ENCODE results near the gene CDAN1.
A peak's percentile ranks its signal among the peaks of the same experiment; 100 is the strongest.

Gene CDAN1

GRCh38 chr15:42735382-42736165 lies 1.4 kb downstream of the CDAN1 start:
- intact Hi-C loops (cut with DNase I), result loop anchor here (5.0 kb wide), 1 partner anchor 187 kb away; the partner anchor contains the start of gene TTBK2
- no peak for DNase-seq

GRCh38 chr15:42734076-42734672 lies 2.8 kb downstream of the CDAN1 start:
- intact Hi-C loops (cut with DNase I), result no loop called here
- DNase-seq, result no peak

- DNase-seq, result peak in 7 of 42 donors; percentile 16 to 52 (median 34)
- intact Hi-C loops (cut with DNase I), result no loop called here
Observed at GRCh38 chr15:42733027-42733426, 3.9 kb downstream of the CDAN1 start.

- no peak for DNase-seq
Observed at GRCh38 chr15:42732095-42732827, 4.7 kb downstream of the CDAN1 start.

GRCh38 chr15:42731461-42731860 lies 5.5 kb downstream of the CDAN1 start:
- intact Hi-C loops (cut with DNase I), result no loop called here
- peak in 5 of 42 donors; percentile 17 to 58 (median 40) for DNase-seq

More at GRCh38 chr15:42732095-42732827, 4.7 kb downstream of the CDAN1 start:
- intact Hi-C loops (cut with DNase I), result no loop called here

- intact Hi-C loops (cut with DNase I), result no loop called here
- no peak for DNase-seq
Observed at GRCh38 chr15:42730536-42730935, 6.4 kb downstream of the CDAN1 start.

GRCh38 chr15:42730135-42730534 lies 6.8 kb downstream of the CDAN1 start:
- DNase-seq, result no peak
- intact Hi-C loops (cut with DNase I), result no loop called here

GRCh38 chr15:42729409-42729808 lies 7.5 kb downstream of the CDAN1 start:
- intact Hi-C loops (cut with DNase I), result no loop called here
- no peak for DNase-seq

GRCh38 chr15:42728972-42729371 lies 8.0 kb downstream of the CDAN1 start:
- DNase-seq, result no peak
- intact Hi-C loops (cut with DNase I), result no loop called here

GRCh38 chr15:42728560-42728959 lies 8.4 kb downstream of the CDAN1 start:
- intact Hi-C loops (cut with DNase I), result no loop called here
- peak in 24 of 42 donors; percentile 17 to 78 (median 50) for DNase-seq

GRCh38 chr15:42727750-42728381 lies 9.1 kb downstream of the CDAN1 start:
- no peak for DNase-seq
- intact Hi-C loops (cut with DNase I), result no loop called here

- intact Hi-C loops (cut with DNase I), result no loop called here
- DNase-seq, result no peak
Observed at GRCh38 chr15:42726114-42726513, 10.8 kb downstream of the CDAN1 start.

- intact Hi-C loops (cut with DNase I), result no loop called here
- DNase-seq, result no peak
Observed at GRCh38 chr15:42725331-42725903, 11.5 kb downstream of the CDAN1 start.

GRCh38 chr15:42724276-42724675 lies 12.7 kb downstream of the CDAN1 start:
- DNase-seq, result no peak
- intact Hi-C loops (cut with DNase I), result no loop called here

GRCh38 chr15:42723068-42723467 lies 13.9 kb downstream of the CDAN1 start:
- intact Hi-C loops (cut with DNase I), result no loop called here
- DNase-seq, result no peak

GRCh38 chr15:42721916-42722315 lies 15.0 kb downstream of the CDAN1 start:
- DNase-seq, result no peak
- intact Hi-C loops (cut with DNase I), result no loop called here

- no peak for DNase-seq
- intact Hi-C loops (cut with DNase I), result no loop called here
Observed at GRCh38 chr15:42721016-42721415, 15.9 kb downstream of the CDAN1 start.

- DNase-seq, result no peak
- intact Hi-C loops (cut with DNase I), result no loop called here
Observed at GRCh38 chr15:42720071-42720470, 16.9 kb downstream of the CDAN1 start.

GRCh38 chr15:42719043-42719442 lies 17.9 kb downstream of the CDAN1 start:
- intact Hi-C loops (cut with DNase I), result loop anchor here (2.0 kb wide), 1 partner anchor 24 kb away; no protein-coding TSS in a partner anchor
- no peak for DNase-seq

Data from head of caudate nucleus (tissue), 42 donors.